Measurements from ENCODE around the gene MITF.

MITF gene

DNA sequence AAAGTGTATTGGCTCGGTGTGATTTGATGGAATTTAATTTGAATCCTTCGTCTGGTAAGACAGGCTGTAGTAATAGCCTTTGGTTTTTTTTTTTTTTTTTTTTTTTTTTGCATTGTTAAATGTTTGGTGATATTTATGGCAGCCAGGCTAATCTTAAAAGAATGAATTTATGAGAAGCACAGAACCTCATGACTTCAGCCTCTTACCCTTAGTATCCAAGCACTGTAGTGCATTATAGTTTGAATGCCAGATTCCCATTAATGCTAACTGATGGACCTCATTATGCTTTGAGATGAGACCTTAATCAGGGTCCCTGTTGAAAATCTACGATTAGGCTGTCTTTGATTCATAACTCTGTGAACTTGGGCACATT is 149.7 kb downstream of the MITF start:
- H3K9ac ChIP-seq (ENCODE audit: low read length in 2 of 2) = no peak overlapping the region
- no peaks in the 10 kb centered on the region for H3K4me1 ChIP-seq (ENCODE audit: control insufficient read depth, insufficient read depth, low read length)
- no peaks in the 10 kb centered on the region for H3K9me3 ChIP-seq (ENCODE audit: control insufficient read depth in 2 of 2, low read length in 2 of 2)
- no peaks in the 10 kb centered on the region for H3K27me3 ChIP-seq (ENCODE audit: control insufficient read depth in 1 of 2, insufficient read depth in 2 of 2, low read length in 2 of 2)
- no peak overlapping the region for H3K4me3 ChIP-seq (ENCODE audit: low read length in 2 of 2)
- no peak overlapping the region for H3K27ac ChIP-seq (ENCODE audit: low read length)
- peaks cover 0 to 2% of the 10 kb centered on the region in 2 donors for H3K36me3 ChIP-seq (ENCODE audit: control insufficient read depth in 2 of 2, insufficient read depth in 2 of 2, low read length in 2 of 2)

DNA sequence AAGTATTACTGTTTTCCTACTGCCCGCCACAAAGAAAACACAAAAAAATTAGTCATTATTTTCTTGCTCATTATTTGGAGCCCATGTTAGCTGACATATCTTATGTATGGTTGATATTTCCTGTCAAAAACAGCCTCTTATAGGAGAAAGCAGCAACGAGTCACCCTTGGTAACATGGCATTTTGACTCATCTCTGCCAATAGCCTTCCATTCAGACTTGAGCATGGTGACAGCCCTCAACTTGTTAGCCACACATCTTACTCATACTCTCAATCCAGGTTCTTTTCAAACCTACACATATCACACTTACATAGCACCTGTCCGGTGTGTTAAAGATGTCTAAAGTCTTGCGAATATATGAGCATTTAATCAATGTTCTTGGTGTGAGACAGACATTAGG is 150.8 kb downstream of the MITF start:
- Histone ChIP-seq H3K4me3 (ENCODE audit: low read length in 2 of 2) (no peak overlapping the region), H3K9me3 (ENCODE audit: control insufficient read depth in 2 of 2, low read length in 2 of 2) (no peaks in the 10 kb centered on the region), H3K36me3 (ENCODE audit: control insufficient read depth in 2 of 2, insufficient read depth in 2 of 2, low read length in 2 of 2) (no peaks in the 10 kb centered on the region), H3K27ac (ENCODE audit: low read length) (no peak overlapping the region), H3K4me1 (ENCODE audit: control insufficient read depth, insufficient read depth, low read length) (no peaks in the 10 kb centered on the region), H3K9ac (ENCODE audit: low read length in 2 of 2) (no peak overlapping the region), H3K27me3 (ENCODE audit: control insufficient read depth in 1 of 2, insufficient read depth in 2 of 2, low read length in 2 of 2) (no peaks in the 10 kb centered on the region)

DNA sequence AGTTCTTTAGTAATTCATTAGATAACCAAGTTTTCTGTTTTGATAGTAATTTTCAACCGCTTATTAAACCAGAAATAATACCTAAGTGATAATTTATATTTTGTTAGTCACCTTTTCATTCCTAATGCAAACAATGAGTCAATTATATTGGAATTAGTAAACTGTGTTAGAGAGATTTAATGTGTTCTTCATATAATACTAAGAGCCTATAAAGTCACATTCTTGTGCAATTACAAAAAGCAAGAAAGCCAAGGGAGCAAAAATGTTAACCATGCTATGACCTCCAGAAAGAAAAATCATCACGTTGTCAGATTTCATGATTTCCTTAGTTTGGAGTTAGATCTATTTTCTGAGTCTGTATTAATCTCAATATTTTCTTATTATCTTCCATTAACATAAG is 151.4 kb downstream of the MITF start:
- H3K27me3 ChIP-seq (ENCODE audit: control insufficient read depth in 1 of 2, insufficient read depth in 2 of 2, low read length in 2 of 2) = no peaks in the 10 kb centered on the region
- H3K9ac ChIP-seq (ENCODE audit: low read length in 2 of 2) = no peak overlapping the region
- no peaks in the 10 kb centered on the region for H3K36me3 ChIP-seq (ENCODE audit: control insufficient read depth in 2 of 2, insufficient read depth in 2 of 2, low read length in 2 of 2)
- no peak overlapping the region for H3K27ac ChIP-seq (ENCODE audit: low read length)
- no peaks in the 10 kb centered on the region for H3K4me1 ChIP-seq (ENCODE audit: control insufficient read depth, insufficient read depth, low read length)
- no peak overlapping the region for H3K4me3 ChIP-seq (ENCODE audit: low read length in 2 of 2)
- no peaks in the 10 kb centered on the region for H3K9me3 ChIP-seq (ENCODE audit: control insufficient read depth in 2 of 2, low read length in 2 of 2)

DNA sequence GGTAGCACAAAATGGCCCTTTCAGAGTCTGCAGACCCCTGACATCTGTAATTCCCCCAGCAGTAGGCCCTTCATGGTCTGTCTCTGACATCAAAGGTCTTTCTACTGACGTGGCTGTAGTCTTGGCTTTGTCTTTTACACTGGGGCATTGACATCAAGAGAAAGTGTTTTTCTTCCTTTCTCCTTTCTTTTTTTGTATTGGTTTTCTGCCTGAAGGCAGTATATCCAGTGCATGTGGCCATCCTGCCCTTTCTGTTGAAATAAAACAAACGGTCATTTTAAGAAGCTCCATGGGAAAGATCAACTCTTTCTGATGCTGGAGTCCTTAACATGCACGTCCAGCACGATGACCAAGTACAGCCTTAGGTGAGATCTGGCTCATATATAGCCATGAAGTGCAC is 153.4 kb downstream of the MITF start:
- no peak overlapping the region for H3K27ac ChIP-seq (ENCODE audit: low read length)
- no peak overlapping the region for H3K4me3 ChIP-seq (ENCODE audit: low read length in 2 of 2)
- H3K36me3 ChIP-seq (ENCODE audit: control insufficient read depth in 2 of 2, insufficient read depth in 2 of 2, low read length in 2 of 2) = no peaks in the 10 kb centered on the region
- H3K27me3 ChIP-seq (ENCODE audit: control insufficient read depth in 1 of 2, insufficient read depth in 2 of 2, low read length in 2 of 2) = no peaks in the 10 kb centered on the region
- no peaks in the 10 kb centered on the region for H3K9me3 ChIP-seq (ENCODE audit: control insufficient read depth in 2 of 2, low read length in 2 of 2)
- H3K4me1 ChIP-seq (ENCODE audit: control insufficient read depth, insufficient read depth, low read length) = no peaks in the 10 kb centered on the region
- no peak overlapping the region for H3K9ac ChIP-seq (ENCODE audit: low read length in 2 of 2)

DNA sequence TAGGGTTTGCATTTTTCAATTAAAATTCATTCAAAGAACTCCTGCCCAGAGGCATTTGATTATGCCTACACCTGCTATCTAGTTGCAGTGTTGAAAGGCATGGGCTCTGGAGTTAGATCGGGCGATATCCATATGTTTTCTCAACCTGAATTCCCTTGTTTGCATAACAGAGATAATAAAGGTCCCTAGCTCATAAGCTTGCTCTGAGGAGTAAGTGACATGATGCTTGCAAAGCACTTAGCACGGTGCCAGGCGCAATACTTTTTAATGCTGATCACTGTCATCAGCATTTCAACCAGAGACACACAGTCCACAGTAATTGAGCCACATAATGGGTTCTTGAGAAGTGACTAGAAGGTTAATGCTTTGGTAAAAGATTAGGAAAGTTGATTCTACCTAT is 154.0 kb downstream of the MITF start:
- Histone ChIP-seq H3K4me1 (ENCODE audit: control insufficient read depth, insufficient read depth, low read length) (peaks cover under 1% of the 10 kb centered on the region), H3K36me3 (ENCODE audit: control insufficient read depth in 2 of 2, insufficient read depth in 2 of 2, low read length in 2 of 2) (no peaks in the 10 kb centered on the region), H3K9ac (ENCODE audit: low read length in 2 of 2) (no peak overlapping the region), H3K27ac (ENCODE audit: low read length) (no peak overlapping the region), H3K27me3 (ENCODE audit: control insufficient read depth in 1 of 2, insufficient read depth in 2 of 2, low read length in 2 of 2) (no peaks in the 10 kb centered on the region), H3K9me3 (ENCODE audit: control insufficient read depth in 2 of 2, low read length in 2 of 2) (no peaks in the 10 kb centered on the region), H3K4me3 (ENCODE audit: low read length in 2 of 2) (no peak overlapping the region)

DNA sequence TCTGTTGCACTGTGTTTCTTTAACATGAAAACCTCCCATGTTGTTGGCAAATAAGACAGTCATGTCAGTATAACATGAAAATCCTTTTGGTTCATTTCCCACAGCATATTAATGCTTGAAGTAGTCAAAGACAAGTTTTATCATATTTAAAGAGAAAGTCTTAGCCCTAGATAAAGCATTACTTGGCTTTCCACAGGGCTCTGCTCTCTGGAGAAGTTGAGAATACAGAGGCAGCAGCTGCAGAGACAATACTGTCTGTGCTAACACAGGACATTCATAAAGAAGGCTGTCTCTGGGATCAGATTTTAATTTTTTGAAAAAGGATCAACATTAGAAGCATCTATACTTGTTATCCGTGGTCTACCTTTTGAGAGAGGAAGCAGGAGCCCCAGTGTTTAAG is 156.8 kb downstream of the MITF start:
- Histone ChIP-seq H3K4me1 (ENCODE audit: control insufficient read depth, insufficient read depth, low read length) (peaks cover 2% of the 10 kb centered on the region), H3K4me3 (ENCODE audit: low read length in 2 of 2) (no peak overlapping the region), H3K36me3 (ENCODE audit: control insufficient read depth in 2 of 2, insufficient read depth in 2 of 2, low read length in 2 of 2) (no peaks in the 10 kb centered on the region), H3K9ac (ENCODE audit: low read length in 2 of 2) (no peak overlapping the region), H3K9me3 (ENCODE audit: control insufficient read depth in 2 of 2, low read length in 2 of 2) (no peaks in the 10 kb centered on the region), H3K27me3 (ENCODE audit: control insufficient read depth in 1 of 2, insufficient read depth in 2 of 2, low read length in 2 of 2) (no peaks in the 10 kb centered on the region), H3K27ac (ENCODE audit: low read length) (no peak overlapping the region)

DNA sequence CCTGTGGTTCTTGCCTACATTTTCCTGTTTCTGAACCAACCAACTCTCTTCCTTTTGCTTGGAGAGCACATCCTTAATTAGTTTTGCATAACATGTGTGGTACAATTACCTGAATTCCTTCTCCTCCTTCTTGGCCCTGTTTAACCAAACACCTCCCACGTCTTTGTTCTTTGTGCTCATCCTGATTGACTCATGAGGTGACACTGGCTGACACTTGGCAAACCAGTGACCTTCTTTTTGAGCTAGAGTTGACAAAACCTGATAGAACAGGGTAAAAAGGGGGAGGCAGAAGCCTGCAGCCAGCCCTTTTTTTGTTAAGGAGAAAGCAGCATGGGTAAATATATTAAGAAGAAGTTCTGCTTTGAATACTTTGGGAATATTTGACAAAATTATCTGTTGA is 161.1 kb downstream of the MITF start:
- Histone ChIP-seq H3K27me3 (ENCODE audit: control insufficient read depth in 1 of 2, insufficient read depth in 2 of 2, low read length in 2 of 2) (no peaks in the 10 kb centered on the region), H3K9me3 (ENCODE audit: control insufficient read depth in 2 of 2, low read length in 2 of 2) (no peaks in the 10 kb centered on the region), H3K4me1 (ENCODE audit: control insufficient read depth, insufficient read depth, low read length) (peaks cover 6% of the 10 kb centered on the region), H3K36me3 (ENCODE audit: control insufficient read depth in 2 of 2, insufficient read depth in 2 of 2, low read length in 2 of 2) (no peaks in the 10 kb centered on the region), H3K9ac (ENCODE audit: low read length in 2 of 2) (no peak overlapping the region), H3K27ac (ENCODE audit: low read length) (no peak overlapping the region), H3K4me3 (ENCODE audit: low read length in 2 of 2) (no peak overlapping the region)

DNA sequence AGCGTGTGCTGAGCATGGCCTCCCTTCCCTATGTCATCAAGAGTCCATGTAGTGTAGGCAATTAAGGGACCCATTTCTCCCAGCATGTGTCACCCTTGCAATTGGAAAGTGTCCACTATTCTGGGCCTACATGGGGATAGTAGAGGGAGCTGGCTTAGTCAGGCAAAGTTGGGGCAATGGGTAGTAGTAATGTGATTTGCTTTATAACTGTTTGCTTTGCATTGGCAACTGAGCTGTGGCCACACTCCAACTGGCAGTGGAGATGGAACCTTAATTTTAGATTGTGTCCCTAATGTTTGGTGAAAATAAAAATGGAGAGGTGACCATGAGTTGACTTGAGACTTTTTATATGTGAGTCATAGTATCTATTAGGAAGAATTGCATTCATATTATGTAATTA is 162.5 kb downstream of the MITF start:
- H3K36me3 ChIP-seq (ENCODE audit: control insufficient read depth in 2 of 2, insufficient read depth in 2 of 2, low read length in 2 of 2) = no peaks in the 10 kb centered on the region
- H3K27me3 ChIP-seq (ENCODE audit: control insufficient read depth in 1 of 2, insufficient read depth in 2 of 2, low read length in 2 of 2) = no peaks in the 10 kb centered on the region
- H3K9ac ChIP-seq (ENCODE audit: low read length in 2 of 2) = no peak overlapping the region
- peak overlapping the region in 1 of 2 donors; percentile 8 for H3K4me3 ChIP-seq (ENCODE audit: low read length in 2 of 2)
- H3K4me1 ChIP-seq (ENCODE audit: control insufficient read depth, insufficient read depth, low read length) = peaks cover 6% of the 10 kb centered on the region
- H3K9me3 ChIP-seq (ENCODE audit: control insufficient read depth in 2 of 2, low read length in 2 of 2) = no peaks in the 10 kb centered on the region
- no peak overlapping the region for H3K27ac ChIP-seq (ENCODE audit: low read length)

DNA sequence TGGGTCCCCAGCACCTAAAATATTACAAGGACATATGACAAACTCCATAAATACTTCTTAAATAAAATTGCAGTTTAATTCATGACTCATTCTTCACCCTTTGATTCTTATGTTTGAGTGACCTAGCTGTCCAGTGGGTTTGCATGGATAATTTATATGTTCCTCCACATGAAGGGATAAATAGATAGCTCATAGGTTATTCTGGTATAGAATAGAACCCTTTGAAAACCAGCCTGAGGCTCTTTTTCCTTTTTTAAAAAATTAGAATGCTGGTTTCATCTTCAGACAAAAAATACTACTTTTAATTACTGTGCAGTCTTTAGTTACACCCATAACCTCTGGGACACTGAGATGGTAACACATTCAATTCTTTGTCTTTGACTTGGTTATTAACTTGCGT is 163.1 kb downstream of the MITF start:
- Histone ChIP-seq H3K4me1 (ENCODE audit: control insufficient read depth, insufficient read depth, low read length) (peaks cover 6% of the 10 kb centered on the region), H3K36me3 (ENCODE audit: control insufficient read depth in 2 of 2, insufficient read depth in 2 of 2, low read length in 2 of 2) (no peaks in the 10 kb centered on the region), H3K9ac (ENCODE audit: low read length in 2 of 2) (no peak overlapping the region), H3K4me3 (ENCODE audit: low read length in 2 of 2) (no peak overlapping the region), H3K27ac (ENCODE audit: low read length) (no peak overlapping the region), H3K27me3 (ENCODE audit: control insufficient read depth in 1 of 2, insufficient read depth in 2 of 2, low read length in 2 of 2) (no peaks in the 10 kb centered on the region), H3K9me3 (ENCODE audit: control insufficient read depth in 2 of 2, low read length in 2 of 2) (no peaks in the 10 kb centered on the region)

DNA sequence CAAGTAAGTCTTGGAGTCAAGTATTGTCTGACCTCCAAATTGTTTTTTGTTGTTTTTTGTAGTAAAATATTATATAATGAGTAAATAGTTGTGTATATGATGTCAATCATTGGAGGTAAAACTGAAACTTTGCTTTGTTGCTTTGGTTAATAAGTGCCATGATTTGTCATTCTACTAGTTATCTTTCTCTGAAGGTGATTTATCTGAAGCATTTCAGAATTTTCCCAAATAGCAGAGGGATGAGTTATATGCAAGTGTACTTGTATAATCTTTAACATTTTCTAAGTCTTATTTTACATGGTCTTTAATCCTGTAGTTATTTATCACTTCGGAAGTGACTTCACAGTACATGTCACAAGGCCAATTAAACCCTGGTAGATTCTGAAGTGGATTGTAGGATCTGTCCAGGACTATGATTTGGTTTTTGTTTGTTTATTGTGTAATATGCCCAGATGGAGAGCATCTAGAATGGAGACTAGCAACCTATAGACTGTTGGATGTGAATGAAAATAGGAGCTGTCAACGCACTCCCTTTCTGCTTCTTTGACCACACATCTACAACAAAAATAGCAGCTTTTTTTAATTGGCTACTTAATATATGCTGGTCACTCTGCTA is 167.2 kb downstream of the MITF start:
- no peaks in the 10 kb centered on the region for H3K27me3 ChIP-seq (ENCODE audit: control insufficient read depth in 1 of 2, insufficient read depth in 2 of 2, low read length in 2 of 2)
- H3K9ac ChIP-seq (ENCODE audit: low read length in 2 of 2) = no peak overlapping the region
- no peaks in the 10 kb centered on the region for H3K9me3 ChIP-seq (ENCODE audit: control insufficient read depth in 2 of 2, low read length in 2 of 2)
- H3K4me3 ChIP-seq (ENCODE audit: low read length in 2 of 2) = no peak overlapping the region
- peaks cover 4% of the 10 kb centered on the region for H3K4me1 ChIP-seq (ENCODE audit: control insufficient read depth, insufficient read depth, low read length)
- no peak overlapping the region for H3K27ac ChIP-seq (ENCODE audit: low read length)
- no peaks in the 10 kb centered on the region for H3K36me3 ChIP-seq (ENCODE audit: control insufficient read depth in 2 of 2, insufficient read depth in 2 of 2, low read length in 2 of 2)

DNA sequence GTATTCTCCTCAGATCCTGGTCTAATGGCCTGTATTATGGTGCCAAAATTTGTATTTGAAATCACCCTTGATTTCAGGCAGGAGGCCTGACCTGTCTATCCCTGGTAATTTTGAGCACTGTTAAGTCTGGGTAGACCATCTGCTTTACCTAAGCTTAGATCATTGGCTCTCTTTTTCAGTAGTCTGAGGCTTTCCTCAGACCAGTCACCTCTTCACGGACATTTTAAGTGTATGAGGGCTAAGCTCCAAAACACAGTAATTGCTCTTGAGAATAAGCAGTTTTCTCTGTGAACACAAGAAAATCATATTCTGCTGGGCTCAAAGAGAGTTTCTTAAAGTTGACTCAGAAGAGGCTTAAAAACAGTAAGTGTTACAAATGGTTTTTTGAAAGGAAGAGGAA is 168.3 kb downstream of the MITF start:
- Histone ChIP-seq H3K27ac (ENCODE audit: low read length) (no peak overlapping the region), H3K9me3 (ENCODE audit: control insufficient read depth in 2 of 2, low read length in 2 of 2) (no peaks in the 10 kb centered on the region), H3K36me3 (ENCODE audit: control insufficient read depth in 2 of 2, insufficient read depth in 2 of 2, low read length in 2 of 2) (no peaks in the 10 kb centered on the region), H3K27me3 (ENCODE audit: control insufficient read depth in 1 of 2, insufficient read depth in 2 of 2, low read length in 2 of 2) (no peaks in the 10 kb centered on the region), H3K9ac (ENCODE audit: low read length in 2 of 2) (no peak overlapping the region), H3K4me3 (ENCODE audit: low read length in 2 of 2) (no peak overlapping the region), H3K4me1 (ENCODE audit: control insufficient read depth, insufficient read depth, low read length) (no peaks in the 10 kb centered on the region)
